ENCODE measurements around the gene TRABD2B. TPM values are rescaled to one million over a fixed set of nuclear protein-coding genes. Genes with fewer than 3 reads are reported as not detected.

Gene TRABD2B
- total and polyA plus RNA-seq, 4 donors: 0.28 to 2.6 (median 1.3) TPM

GRCh38 chr1:47919113-47919833 is 77.9 kb downstream of the TRABD2B start:
- Histone ChIP-seq H3K27me3 (ENCODE audit: control insufficient read depth in 4 of 4, insufficient read depth in 4 of 4, low read length in 3 of 4) (no peaks in the 10 kb centered on the region), H3K9me3 (ENCODE audit: control insufficient read depth in 4 of 4, low read length in 3 of 4) (no peaks in the 10 kb centered on the region), H3K36me3 (ENCODE audit: control insufficient read depth in 4 of 4, insufficient read depth in 3 of 4, low read depth in 1 of 4, low read length in 3 of 4) (no peaks in the 10 kb centered on the region), H3K4me3 (ENCODE audit: low read depth in 1 of 3, low read length in 3 of 3) (no peak overlapping the region), H3K9ac (ENCODE audit: low read depth in 1 of 2, low read length in 2 of 2) (no peak overlapping the region), H3K27ac (ENCODE audit: low read depth in 1 of 2, low read length in 2 of 2) (peak overlapping the region in 1 of 2 donors; percentile 19), H3K4me1 (ENCODE audit: control insufficient read depth in 4 of 4, insufficient read depth in 4 of 4, low read length in 3 of 4) (peaks cover 14 to 47% (median 31%) of the 10 kb centered on the region in 4 donors)
- TF ChIP-seq SP1 (IDR thresholded peaks at IDR 0.05) (peak; percentile 52), HNF4A (conservative IDR thresholded peaks at IDR 0.05) (peak; percentile 90 to 94), REST (IDR thresholded peaks at IDR 0.05) (no peak), RXRA (IDR thresholded peaks at IDR 0.05) (peak; percentile 28 to 52), CTCF (IDR thresholded peaks at IDR 0.05; ENCODE audit: low read depth, low read length, missing input control) (no peak), HNF4G (IDR thresholded peaks at IDR 0.05) (peak; percentile 75), RAD21 (IDR thresholded peaks at IDR 0.05) (peak; percentile 16 to 59)
- 87% methylated on average over 3 of the region's 3 CpGs for WGBS
- no peak for DNase-seq (ENCODE audit: low spot score)

GRCh38 chr1:47918257-47918867 is 78.8 kb downstream of the TRABD2B start:
- 42% methylated on average over 8 of the region's 8 CpGs for WGBS
- Histone ChIP-seq H3K27ac (ENCODE audit: low read depth in 1 of 2, low read length in 2 of 2) (peak overlapping the region in 1 of 2 donors; percentile 19), H3K4me1 (ENCODE audit: control insufficient read depth in 4 of 4, insufficient read depth in 4 of 4, low read length in 3 of 4) (peaks cover 18 to 56% (median 38%) of the 10 kb centered on the region in 4 donors), H3K36me3 (ENCODE audit: control insufficient read depth in 4 of 4, insufficient read depth in 3 of 4, low read depth in 1 of 4, low read length in 3 of 4) (no peaks in the 10 kb centered on the region), H3K9me3 (ENCODE audit: control insufficient read depth in 4 of 4, low read length in 3 of 4) (no peaks in the 10 kb centered on the region), H3K4me3 (ENCODE audit: low read depth in 1 of 3, low read length in 3 of 3) (no peak overlapping the region), H3K9ac (ENCODE audit: low read depth in 1 of 2, low read length in 2 of 2) (no peak overlapping the region), H3K27me3 (ENCODE audit: control insufficient read depth in 4 of 4, insufficient read depth in 4 of 4, low read length in 3 of 4) (no peaks in the 10 kb centered on the region)
- DNase-seq (ENCODE audit: low spot score): peak; percentile 59
- TF ChIP-seq YY1 (IDR thresholded peaks at IDR 0.05) (no peak), FOXA1 (IDR thresholded peaks at IDR 0.05) (no peak), MAX (IDR thresholded peaks at IDR 0.05) (no peak), CTCF (IDR thresholded peaks at IDR 0.05; ENCODE audit: low read depth, low read length, missing input control) (no peak), EGR1 (IDR thresholded peaks at IDR 0.05; ENCODE audit: low read depth in 2 of 2) (no peak), ATF3 (IDR thresholded peaks at IDR 0.05) (no peak), HNF4G (IDR thresholded peaks at IDR 0.05) (no peak), SP1 (IDR thresholded peaks at IDR 0.05) (peak; percentile 24), ZBTB33 (IDR thresholded peaks at IDR 0.05) (no peak), HNF4A (conservative IDR thresholded peaks at IDR 0.05) (peak; percentile 53 to 56), REST (IDR thresholded peaks at IDR 0.05) (no peak), GABPA (IDR thresholded peaks at IDR 0.05 in 1 of 2, conservative IDR thresholded peaks at IDR 0.05 in 1 of 2) (no peak), NR2F2 (IDR thresholded peaks at IDR 0.05) (no peak)
